GM19468 (cell line): Measurements from ENCODE around the gene SSH2.
"Not testable (repeated sequence)": the region's sequence is repeated elsewhere in the genome, so short reads cannot be mapped to it uniquely, and the experiment has no call there.

ENCODE experiments used
- ATAC-seq: cut with Tn5 transposase; IDR thresholded peaks from one replicate; pipeline ENCODE4 v1.9.1; 2021; ENCODE audit warnings: mild to moderate bottlenecking, moderate library complexity, moderate number of reproducible peaks; ENCODE audit not compliant: unreplicated experiment; ENCODE audit errors: extremely low read depth

Gene SSH2

DNA sequence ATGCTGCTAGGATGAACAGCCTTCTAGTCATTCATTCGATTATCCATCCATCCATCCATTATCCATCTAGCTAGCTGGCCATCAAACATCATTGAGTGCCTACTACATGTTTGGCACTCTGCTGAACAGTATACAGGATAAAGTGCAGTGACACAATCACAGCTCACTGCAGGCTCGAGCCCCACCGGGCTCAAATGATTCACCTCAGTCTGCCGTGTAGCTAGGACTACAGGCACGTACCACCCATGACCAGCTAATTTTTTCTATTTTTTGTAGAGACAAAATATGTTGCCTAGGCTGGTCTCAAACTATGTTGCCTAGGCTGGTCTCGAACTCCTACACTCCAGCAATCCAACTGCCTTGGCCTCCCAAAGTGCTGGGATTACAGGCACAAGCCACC is 50.0 kb downstream of the SSH2 start:
- no peak for ATAC-seq

DNA sequence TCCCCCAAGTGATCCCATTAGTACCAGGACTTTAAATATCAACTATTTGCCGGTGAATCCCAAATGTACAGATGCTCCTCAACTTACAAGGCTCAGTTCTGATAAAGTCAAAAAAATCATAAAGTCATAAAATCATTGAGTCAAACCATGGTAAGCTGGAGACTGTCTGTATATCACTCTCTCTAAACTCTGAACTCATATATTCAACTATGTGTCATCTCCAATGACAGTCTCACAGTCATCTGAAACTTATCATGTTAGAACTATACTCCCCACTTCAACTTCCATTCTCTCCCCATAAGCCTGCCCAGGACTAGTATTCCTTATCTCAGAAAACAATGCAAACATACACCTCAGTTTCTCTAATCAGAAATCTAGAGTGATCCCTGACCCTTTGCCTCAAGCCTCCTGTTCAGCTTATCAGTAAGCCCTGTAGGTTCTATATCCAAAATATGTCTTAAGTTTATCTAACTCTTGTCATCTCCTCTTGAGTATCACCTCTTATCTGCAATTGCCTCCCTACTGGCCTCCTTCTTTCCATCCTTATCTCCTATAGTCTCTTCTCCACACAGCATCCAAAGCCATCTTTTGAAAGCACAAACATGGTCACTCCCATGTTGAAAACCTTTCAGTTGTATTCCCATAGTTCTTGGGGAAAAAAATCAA is 55.0 kb downstream of the SSH2 start:
- no peak for ATAC-seq

DNA sequence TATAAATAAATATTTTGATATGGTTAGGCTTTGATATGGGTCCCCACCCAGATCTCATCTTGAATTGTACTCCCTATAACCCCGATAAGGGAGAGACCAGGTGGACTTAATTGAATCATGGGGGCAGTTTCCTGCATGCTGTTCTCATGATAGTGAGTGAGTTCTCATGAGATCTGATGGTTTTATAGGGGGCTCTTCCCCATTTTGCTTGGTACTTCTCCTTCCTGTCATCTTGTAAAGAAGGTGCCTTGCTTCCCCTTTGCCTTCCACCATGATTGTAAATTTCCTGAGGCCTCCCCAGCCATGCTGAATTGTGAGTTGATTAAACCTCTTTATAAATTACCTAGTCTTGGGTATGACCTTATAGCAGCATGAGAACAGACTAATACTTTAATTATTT is 55.7 kb downstream of the SSH2 start:
- not testable (repeated sequence) for ATAC-seq

DNA sequence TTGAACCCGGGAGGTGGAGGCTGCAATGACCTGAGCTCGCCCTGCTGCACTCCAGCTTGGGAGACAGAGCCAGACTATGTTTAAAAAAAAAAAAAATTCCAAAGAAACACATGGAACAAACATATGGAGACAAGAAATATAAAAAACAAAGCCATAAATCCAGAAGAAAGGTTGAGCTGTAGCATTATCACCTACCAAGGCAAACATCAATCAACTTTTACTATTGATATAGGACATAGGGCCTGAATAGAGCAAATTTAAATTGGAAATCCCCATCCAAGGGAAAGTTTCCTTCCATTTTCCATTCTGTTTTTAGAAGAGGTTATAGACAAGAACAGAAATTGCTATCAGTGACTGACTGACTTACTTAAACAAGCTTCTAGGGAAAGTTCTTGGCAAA is 56.6 kb downstream of the SSH2 start:
- ATAC-seq = no peak

DNA sequence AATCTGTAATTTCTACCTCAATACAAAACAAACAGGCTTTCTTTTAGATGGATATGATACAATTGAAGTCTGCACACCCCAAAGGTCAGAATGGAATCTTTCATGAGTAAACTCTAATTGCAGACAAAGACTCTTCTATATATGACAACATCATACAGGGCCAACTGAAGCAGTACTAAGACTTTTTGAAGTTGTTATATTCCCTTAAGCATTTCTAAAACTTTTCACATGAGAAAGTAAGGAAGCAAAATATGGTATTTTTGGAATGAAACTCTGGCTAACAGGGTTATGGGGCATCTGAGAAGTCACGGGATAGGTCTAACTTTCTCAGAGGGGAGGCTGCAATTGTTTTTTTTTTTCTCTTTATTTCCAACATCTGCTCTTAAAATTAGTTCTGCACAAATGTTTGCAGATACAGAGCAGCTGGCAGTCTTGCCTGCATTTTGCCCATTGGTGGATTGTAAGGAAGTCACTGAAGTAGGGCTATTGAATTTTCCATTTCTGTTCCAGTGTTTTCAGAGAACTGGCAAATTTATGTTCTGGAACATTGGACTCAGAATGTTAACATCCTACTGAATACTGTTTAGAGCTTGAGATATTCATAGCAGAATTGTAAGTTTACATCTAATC is 59.1 kb downstream of the SSH2 start:
- ATAC-seq = no peak

DNA sequence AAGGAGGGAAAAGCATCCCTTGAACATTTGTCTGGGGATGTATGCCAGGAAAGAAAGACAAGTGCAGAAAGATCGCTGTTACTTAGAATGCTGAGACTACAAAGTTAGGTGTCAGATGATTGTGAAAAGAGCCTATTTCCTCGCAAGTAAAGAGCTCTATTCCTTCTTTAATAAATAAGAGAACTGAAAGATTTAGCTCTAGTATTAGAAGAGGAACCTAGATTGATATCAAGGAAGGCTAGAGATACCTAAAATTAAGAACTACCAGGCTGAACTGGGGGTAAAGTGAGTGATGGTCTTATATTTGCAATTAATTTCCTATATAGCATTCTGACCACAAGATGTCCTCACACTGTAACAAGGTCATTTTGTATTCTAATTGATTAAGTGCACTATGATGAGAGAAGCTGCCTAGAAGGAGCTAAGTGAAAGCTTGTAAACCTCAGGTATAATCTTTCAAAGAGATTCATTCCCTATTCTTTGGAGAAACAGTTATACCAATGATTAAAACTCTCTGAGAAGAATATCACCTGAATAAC is 62.3 kb downstream of the SSH2 start:
- no peak for ATAC-seq

DNA sequence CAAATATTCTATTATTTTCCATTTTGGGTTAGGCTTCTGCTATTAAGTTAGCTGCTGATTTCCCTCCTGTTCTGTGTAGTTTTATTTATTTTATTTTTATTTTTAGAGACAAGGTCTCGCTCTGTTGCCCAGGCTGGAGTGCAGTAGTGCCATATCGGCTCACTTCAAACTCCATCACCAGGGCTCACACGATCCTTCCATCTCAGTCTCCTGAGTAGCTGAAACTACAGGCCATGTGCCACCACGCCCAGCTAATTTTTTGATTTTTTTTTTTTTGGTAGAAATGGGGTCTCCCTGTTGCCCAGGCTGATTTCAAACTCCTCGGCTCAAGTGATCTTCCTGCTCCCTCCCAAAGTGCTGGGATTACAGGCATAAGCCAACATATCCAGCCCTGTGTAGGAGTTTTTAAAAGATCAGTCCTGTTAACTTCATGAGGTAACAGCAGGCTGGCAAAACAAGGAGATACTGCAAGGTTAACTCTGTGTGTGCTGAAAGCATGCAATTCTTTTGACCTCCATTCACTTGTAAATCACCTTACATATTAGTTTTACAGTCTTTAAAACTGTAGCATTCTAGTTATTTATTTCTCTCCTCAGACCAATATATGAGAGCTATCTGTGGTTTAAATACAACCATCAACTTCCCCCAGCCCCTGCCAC is 63.2 kb downstream of the SSH2 start:
- no peak for ATAC-seq

DNA sequence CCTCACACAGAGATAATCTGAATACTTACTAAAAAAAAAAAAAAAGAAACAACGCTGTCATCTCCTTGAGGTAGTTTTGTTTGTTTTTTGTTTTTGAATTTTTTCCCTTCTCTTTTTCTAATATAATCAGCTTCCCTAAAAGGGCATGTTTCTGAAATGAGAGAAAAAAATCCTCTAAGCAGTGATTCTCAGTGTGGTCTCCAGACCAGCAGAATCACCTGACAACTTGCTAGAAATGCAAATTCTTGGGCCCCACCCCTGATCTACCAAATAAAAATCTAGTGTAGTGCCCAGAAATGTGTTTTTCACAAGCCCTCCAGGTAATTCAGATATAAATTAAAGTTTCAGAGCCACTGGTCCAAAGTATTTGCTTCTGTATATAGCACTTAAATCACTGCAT is 65.4 kb downstream of the SSH2 start:
- ATAC-seq = no peak

DNA sequence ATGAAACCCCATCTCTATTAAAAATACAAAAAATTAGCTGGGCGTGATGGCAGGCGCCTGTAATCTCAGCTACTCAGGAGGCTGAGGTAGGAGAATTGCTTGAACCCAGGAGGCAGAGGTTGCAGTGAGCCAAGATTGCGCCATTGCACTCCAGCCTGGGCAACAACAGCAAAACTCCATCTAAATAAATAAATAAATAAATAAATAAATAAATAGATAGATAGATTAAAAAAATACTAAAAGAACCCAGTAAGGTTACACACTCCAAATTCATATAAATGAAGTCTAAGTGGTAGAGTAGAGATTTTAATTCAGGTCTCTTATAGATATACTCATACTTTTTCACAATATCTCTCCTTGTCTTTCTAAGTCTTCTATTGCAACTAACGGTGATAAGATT is 65.9 kb downstream of the SSH2 start:
- ATAC-seq = not testable (repeated sequence)

DNA sequence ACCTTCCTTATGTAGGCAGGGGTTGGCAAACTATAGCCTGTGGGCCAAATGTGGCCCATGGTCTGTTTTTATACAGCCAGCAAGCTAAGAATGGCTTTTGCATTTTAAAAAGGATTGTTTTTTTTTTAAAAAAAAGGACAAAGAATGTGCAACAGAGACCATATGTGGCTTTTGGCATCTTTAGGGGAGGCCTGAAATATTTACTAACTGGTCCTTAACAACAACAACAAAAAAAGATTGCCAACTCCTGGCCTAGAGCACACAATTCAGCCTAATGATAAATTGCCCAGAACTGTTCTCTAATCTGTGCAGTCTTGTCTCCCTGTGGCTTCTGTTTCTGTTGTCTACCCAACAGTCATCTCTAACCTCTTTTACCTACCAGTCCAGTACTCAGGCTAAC is 67.1 kb downstream of the SSH2 start:
- ATAC-seq = no peak

DNA sequence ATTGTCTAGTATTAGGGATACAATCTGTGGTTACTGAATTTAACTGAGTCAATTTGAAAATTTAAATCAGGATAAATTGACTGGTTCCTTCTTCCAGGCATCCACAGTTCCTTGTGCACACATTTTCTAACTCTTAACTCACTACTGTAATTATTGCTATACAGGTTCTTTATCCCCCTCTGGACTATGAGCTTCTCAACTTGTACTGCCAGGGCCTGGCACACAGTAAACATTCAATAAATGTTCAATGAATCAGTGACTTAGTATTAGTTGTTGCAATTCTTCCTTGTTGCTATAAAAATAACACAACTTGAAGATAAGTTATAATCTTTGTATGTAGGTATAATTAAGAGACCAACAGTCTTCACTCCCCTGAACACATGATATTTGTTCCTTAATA is 67.9 kb downstream of the SSH2 start:
- ATAC-seq = no peak

DNA sequence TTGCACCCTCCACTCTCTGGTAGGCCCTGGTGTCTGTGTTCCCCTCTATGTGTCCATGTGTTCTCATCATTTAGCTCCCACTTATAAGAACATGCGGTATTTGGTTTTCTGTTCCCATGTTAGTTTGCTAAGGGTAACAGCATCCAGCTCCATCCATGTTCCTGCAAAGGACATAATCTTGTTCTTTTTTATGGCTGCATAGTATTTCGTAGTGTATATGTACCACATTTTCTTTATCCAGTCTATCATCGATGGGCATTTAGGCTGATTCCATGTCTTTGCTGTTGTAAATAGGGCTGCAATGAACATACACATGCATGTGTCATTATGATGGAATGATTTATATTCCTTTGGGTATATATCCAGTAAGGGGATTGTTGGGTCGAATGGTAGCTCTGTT is 70.6 kb downstream of the SSH2 start:
- ATAC-seq = not testable (repeated sequence)

DNA sequence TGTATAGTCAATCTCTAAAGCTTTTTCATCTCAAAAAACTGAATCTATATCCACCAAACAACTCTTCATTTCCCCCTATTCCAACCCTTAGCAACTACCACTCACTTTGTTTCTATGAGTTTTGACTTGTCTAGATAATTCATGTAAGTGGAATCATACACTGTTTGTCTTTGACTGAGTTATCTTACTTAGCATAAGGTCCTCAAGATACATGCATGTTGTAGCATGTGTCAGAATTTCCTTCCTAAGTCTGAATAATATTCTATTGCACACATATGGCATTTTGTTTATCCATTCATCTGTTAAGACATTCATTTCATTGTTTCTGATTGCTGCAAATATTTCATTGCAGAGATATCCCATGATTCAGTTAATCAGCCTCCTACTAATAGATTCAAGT is 72.2 kb downstream of the SSH2 start:
- no peak for ATAC-seq

DNA sequence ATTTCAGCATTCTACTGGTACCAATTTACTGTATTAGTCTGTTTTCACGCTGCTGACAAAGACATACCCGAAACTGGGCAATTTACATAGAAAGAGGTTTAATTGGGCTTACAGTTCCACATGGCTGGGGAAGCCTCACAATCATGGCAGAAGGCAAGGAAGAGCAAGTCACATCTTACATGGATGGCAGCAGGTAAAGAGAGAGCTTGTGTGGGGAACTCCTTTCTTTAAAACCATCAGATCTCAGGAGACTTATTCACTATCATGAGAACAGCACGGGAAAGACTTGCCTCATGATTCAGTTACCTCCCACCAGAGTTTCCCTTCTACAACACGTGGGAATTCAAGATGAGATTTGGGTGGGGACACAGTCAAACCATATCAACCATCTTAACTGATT is 72.9 kb downstream of the SSH2 start:
- ATAC-seq = not testable (repeated sequence)

DNA sequence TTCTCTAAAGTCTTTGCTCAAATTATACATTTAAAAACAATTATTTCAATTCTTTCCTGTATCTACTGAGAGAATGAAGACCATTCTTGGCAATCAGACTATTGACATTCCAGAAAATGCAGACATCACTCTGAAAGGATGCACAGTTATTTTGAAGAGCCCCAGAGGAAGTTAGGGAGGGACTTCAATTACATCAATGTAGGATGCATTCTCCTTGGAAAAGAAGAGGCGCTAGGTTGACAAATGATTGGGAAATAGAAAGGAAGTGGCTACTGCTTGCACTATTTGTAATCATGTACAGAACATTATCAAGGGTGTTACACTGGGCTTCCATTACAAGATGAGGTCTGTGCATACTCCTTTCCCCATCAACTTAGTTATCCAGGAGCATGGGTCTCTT is 74.3 kb downstream of the SSH2 start:
- no peak for ATAC-seq

DNA sequence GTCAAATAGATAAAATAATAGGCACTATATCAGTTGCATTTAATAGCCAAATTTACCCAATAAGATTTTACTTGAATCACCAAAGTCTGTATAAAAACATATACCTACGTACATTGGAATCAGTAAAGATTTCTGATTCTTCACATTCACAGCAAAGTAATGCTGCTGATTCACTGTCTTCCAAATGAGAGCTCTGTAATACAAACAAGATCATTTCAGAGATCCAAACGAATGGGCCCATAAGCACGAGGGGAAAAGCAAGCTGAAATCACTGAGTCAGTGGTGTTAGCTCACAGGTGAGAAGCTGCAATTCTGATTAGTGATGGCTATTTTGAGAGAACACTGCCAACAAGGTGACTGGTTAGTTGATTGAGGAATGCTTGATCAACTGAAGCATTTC is 81.3 kb downstream of the SSH2 start:
- no peak for ATAC-seq

DNA sequence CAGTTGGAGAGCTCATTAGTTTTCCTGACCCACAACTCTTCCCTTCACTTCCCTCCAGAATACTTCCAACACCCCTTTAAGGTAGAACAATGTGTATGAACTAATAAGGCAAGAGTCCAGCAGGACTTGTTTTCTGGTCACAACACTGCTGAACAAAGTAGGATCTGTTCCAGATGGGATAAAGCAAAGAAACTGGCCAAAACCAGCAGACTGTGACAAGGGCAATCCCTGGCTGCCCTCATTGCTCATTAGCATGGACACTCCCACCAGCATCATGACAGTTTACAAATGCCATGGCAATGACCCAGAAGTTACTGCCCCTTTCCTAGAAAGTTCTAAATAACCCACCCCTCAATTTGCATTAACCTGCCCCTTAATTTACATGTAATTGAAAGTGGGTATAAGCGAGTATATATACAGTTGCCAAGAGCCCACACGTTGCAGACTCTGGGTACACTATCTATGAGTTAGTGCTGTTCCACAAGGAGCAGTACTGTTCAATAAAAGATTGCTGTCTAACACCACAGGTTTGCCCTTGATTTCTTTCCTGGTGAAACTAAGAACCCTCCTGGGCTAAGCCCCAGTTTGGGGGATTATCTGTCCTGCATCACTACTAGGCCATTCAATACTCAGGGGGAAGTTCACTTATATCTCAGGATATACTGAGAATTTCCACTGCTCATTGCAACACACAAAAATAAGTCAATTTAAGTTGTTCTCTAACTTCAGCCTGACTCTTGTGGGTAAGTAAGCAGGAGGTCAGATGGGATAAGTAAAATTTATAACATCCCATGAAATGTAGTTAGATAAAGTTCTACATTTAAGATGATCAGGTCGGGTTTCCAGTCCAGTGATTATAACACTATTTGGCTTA is 82.3 kb downstream of the SSH2 start:
- ATAC-seq = no peak

DNA sequence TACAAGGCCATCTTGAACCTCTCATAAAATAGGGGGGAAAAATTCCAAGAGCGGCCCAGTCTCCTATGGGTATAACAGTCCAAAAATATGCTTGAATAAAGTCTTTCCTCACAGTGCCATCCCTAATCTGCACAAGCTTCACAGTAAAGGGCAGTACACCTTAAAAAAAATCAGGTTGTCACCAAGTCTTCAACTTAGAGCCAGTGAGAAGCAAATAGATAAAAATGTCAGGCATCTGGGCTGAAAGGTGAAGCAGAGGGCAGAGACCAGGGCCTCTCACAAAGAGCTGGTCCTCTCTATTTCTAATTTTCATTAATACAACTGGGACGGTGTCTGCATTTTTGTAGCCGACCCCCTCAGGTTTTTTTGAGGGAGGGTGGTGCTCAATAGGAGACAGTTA is 82.9 kb downstream of the SSH2 start:
- ATAC-seq = no peak

DNA sequence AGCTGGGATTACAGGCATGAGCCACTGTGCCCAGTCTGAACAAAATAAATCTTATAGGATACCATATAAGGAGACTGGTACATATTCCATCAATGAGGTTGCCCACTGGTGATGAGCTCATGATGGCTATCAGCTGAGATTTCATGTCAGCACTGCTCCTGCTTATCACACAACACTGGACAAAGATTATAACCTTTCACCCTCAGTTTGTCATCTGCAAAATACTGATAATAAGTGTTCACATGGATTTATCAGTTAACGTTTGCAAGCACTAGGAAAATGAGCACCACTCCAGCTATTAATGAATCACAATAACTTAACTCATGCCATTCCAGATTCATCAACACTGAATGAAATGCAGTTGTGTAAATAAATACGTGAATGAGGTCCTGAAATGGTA is 83.7 kb downstream of the SSH2 start:
- no peak for ATAC-seq

DNA sequence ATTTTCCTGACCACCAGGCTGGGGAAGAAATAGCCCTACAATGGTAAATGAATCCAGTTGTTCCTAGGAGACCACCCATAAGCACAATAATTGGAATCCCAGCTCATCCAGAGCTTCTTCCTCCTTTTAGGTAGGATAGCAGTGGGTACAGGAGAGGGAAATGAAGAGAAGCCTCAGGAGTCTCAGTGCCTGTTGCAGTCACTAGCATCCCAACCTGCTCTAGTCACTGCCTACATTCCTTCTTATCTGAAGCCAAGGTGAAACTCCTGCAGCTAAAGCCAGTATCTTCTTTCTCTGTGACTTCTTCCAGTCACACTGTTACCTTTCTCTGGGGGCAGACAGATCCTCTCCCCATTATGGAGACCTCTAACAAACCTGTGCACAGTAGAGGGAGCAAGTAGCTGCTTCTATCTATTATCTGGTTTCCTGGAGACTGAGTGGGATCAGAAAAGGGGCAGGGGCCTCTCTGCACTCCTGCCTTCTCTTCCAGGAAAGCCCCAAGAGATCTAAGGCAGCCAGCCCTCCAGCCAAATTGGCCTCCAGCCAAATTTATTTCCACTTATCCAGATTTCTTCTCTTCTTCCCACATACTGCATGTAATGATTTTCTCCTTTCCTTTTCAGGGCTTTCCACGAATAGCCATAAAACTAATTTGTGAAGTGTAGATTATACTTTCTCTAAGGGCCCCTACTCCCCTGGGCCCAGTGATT is 85.5 kb downstream of the SSH2 start:
- ATAC-seq = no peak
